Measurements from ENCODE around the gene CFAP410.

Gene CFAP410

DNA sequence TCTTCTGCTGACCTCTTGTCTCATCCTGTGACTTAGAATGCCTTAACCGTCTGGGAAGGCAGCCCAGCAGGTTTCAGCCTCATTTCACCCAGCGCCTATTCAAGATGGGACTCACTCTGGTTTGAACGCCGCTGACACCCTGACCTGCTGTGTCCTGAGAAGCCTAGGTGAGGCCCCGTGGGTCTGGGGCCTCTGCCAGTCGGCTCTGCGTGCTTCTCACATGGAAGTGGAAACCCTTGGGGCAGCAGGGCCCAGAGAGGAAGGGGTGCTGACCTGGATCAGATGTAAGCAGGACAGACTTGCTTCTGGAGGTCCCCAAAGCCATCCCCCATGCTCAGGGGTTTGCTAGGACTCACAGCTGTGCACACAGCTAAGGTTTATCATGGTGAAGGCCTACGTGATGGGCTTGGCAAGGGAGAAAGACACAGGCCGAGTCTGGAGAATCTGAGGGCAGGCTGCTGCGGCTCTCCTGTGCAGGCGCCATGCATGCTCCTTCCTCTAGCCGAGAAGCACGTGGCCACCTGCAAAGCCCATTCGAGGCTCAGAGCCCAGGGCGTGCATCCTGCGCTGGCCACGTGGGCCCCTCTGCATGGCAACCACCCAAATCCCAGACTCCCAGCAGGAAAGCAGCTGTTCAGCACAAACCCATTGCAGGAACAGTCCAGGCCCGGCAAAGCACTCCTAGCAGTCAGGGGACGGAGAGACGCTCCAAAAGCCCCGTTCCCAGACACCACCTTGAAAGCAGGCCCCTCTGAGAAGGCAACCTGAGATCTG, 18.1 kb upstream of the CFAP410 start:
- no peaks in the 10 kb centered on the region for H3K27me3 ChIP-seq (ENCODE audit: insufficient read depth, poor library complexity, severe bottlenecking)
- no peak overlapping the region for H3K4me3 ChIP-seq (replicated peaks; ENCODE audit: insufficient read depth, low read length)
- peak overlapping the region; percentile 99 for H3K27ac ChIP-seq (replicated peaks)
- DNase-seq (ENCODE audit: low read depth in 1 of 2, low spot score in 1 of 2): no peak
- TF ChIP-seq GABPA (IDR thresholded peaks at IDR 0.05; ENCODE audit: low read depth): no peak
- no peak for TF ChIP-seq SPI1 (IDR thresholded peaks at IDR 0.05; ENCODE audit: borderline replicate concordance, low read depth)
- TF ChIP-seq REST (IDR thresholded peaks at IDR 0.05; ENCODE audit: insufficient replicate concordance, low read depth): no peak
- TF ChIP-seq, protein P1, sequence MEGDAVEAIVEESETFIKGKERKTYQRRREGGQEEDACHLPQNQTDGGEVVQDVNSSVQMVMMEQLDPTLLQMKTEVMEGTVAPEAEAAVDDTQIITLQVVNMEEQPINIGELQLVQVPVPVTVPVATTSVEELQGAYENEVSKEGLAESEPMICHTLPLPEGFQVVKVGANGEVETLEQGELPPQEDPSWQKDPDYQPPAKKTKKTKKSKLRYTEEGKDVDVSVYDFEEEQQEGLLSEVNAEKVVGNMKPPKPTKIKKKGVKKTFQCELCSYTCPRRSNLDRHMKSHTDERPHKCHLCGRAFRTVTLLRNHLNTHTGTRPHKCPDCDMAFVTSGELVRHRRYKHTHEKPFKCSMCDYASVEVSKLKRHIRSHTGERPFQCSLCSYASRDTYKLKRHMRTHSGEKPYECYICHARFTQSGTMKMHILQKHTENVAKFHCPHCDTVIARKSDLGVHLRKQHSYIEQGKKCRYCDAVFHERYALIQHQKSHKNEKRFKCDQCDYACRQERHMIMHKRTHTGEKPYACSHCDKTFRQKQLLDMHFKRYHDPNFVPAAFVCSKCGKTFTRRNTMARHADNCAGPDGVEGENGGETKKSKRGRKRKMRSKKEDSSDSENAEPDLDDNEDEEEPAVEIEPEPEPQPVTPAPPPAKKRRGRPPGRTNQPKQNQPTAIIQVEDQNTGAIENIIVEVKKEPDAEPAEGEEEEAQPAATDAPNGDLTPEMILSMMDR (IDR thresholded peaks at IDR 0.05; ENCODE audit: insufficient read depth, low read length): no peak
- TF ChIP-seq POLR2AphosphoS5 (IDR thresholded peaks at IDR 0.05; ENCODE audit: low read depth): no peak

DNA sequence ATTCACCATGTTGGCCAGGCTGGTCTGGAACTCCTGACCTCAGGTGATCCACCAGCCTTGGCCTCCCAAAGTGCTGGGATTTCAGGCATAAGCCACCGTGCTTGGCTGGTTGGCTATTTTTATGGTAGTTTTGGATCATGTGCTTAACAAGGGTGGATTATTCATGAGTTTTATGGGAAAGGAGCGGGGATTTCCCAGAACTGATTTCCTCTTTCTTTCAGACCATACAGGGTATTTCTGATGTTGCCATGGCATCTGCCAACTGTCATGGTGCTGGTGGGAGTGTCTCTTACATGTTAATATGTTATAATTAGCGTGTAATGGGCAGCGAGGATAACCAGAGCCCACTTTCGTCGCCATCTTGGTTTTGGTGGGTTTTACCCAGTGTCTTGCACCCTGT, 17.4 kb upstream of the CFAP410 start:
- H3K4me3 ChIP-seq (replicated peaks; ENCODE audit: insufficient read depth, low read length): no peak overlapping the region
- DNase-seq (ENCODE audit: low read depth in 1 of 2, low spot score in 1 of 2): no peak
- H3K27me3 ChIP-seq (ENCODE audit: insufficient read depth, poor library complexity, severe bottlenecking): no peaks in the 10 kb centered on the region
- TF ChIP-seq REST (IDR thresholded peaks at IDR 0.05; ENCODE audit: insufficient replicate concordance, low read depth): no peak
- TF ChIP-seq, protein P1 (IDR thresholded peaks at IDR 0.05; ENCODE audit: insufficient read depth, low read length): no peak
- no peak for TF ChIP-seq POLR2AphosphoS5 (IDR thresholded peaks at IDR 0.05; ENCODE audit: low read depth)
- TF ChIP-seq GABPA (IDR thresholded peaks at IDR 0.05; ENCODE audit: low read depth): no peak
- no peak for TF ChIP-seq SPI1 (IDR thresholded peaks at IDR 0.05; ENCODE audit: borderline replicate concordance, low read depth)
- peak overlapping the region; percentile 99 for H3K27ac ChIP-seq (replicated peaks)

GRCh38 chr21:44356160-44356559, 17.0 kb upstream of the CFAP410 start:
- Histone ChIP-seq H3K27ac (replicated peaks) (peak overlapping the region; percentile 99), H3K27me3 (ENCODE audit: insufficient read depth, poor library complexity, severe bottlenecking) (no peaks in the 10 kb centered on the region), H3K4me3 (replicated peaks; ENCODE audit: insufficient read depth, low read length) (no peak overlapping the region)
- TF ChIP-seq, protein P1 (IDR thresholded peaks at IDR 0.05; ENCODE audit: insufficient read depth, low read length): no peak
- TF ChIP-seq POLR2AphosphoS5 (IDR thresholded peaks at IDR 0.05; ENCODE audit: low read depth) (no peak), REST (IDR thresholded peaks at IDR 0.05; ENCODE audit: insufficient replicate concordance, low read depth) (no peak), GABPA (IDR thresholded peaks at IDR 0.05; ENCODE audit: low read depth) (no peak), SPI1 (IDR thresholded peaks at IDR 0.05; ENCODE audit: borderline replicate concordance, low read depth) (no peak)
- no peak for DNase-seq (ENCODE audit: low read depth in 1 of 2, low spot score in 1 of 2)

Measured in HL-60 (cell line).